GM10266 (cell line): ENCODE measurements around the gene SCLY.
"Not testable (repeated sequence)": the region's sequence is repeated elsewhere in the genome, so short reads cannot be mapped to it uniquely, and the experiment has no call there.

ENCODE experiments used
- DNase-seq: peaks from one replicate; pipeline ENCODE4 v3.0.0; 2012; ENCODE audit errors: extremely low spot score
- TF ChIP-seq, protein P1 (sequence below): IDR thresholded peaks from 2 replicates; pipeline ENCODE4 v1.5.1; 2012; ENCODE audit warnings: mild to moderate bottlenecking, low read depth; ENCODE audit not compliant: control insufficient read depth, insufficient read depth; ENCODE audit errors: missing control alignments

Gene SCLY

DNA sequence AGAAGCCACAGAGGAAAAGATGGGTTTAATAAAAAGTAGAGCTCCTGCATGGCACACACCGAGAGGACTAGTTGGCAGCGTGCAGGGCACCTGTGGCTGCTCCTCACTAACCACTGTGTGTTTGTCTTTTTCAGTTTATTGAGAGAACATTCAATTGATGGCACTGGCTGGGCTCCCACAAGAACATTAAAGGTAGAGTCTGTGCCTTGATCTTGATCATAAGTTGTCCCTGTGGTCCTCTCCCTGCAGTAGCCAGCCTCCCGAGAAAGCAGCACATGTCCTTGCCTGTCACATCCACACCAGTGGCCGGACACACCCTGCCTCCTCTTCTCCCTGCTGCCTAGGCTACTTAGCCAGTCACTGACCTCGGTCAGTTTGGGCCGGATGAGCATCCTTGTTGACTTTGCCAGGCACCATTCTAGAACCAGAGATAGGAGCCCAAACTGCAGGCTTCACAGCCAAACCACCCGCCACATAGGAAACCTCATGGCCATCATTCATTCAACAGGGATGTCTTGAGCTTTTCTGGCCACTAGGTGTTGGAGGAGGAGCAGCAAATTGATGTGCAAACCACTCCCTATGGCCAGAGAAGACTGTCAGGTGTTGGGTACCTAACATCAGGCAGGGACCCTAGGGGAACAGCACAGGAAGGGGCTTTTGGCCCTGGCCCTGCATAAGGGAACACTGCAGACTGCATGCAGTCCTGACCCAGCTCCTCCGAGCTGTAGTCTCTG, 30.2 kb upstream of the SCLY start:
- no peak for DNase-seq
- TF ChIP-seq, protein P1, sequence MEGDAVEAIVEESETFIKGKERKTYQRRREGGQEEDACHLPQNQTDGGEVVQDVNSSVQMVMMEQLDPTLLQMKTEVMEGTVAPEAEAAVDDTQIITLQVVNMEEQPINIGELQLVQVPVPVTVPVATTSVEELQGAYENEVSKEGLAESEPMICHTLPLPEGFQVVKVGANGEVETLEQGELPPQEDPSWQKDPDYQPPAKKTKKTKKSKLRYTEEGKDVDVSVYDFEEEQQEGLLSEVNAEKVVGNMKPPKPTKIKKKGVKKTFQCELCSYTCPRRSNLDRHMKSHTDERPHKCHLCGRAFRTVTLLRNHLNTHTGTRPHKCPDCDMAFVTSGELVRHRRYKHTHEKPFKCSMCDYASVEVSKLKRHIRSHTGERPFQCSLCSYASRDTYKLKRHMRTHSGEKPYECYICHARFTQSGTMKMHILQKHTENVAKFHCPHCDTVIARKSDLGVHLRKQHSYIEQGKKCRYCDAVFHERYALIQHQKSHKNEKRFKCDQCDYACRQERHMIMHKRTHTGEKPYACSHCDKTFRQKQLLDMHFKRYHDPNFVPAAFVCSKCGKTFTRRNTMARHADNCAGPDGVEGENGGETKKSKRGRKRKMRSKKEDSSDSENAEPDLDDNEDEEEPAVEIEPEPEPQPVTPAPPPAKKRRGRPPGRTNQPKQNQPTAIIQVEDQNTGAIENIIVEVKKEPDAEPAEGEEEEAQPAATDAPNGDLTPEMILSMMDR = no peak

DNA sequence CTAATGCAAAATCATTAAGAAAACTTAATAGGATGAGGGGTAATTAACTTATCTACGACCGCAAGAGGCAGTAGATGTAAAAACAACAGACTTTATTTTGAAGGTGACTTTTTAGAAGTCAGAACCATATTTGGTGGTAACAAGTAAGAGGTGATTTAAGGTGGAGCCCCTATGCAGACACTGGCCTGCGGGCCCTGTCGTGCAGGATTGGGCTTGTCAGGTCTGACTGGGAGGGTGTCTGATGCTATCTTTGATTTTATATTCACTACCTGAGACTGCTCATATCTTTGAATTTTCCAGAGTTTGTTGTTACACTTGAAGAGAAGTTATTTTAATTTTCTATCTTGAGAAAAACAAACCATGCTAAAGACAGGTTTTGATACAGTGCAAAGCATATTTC, 29.1 kb upstream of the SCLY start:
- TF ChIP-seq, protein P1 = no peak
- DNase-seq = no peak

DNA sequence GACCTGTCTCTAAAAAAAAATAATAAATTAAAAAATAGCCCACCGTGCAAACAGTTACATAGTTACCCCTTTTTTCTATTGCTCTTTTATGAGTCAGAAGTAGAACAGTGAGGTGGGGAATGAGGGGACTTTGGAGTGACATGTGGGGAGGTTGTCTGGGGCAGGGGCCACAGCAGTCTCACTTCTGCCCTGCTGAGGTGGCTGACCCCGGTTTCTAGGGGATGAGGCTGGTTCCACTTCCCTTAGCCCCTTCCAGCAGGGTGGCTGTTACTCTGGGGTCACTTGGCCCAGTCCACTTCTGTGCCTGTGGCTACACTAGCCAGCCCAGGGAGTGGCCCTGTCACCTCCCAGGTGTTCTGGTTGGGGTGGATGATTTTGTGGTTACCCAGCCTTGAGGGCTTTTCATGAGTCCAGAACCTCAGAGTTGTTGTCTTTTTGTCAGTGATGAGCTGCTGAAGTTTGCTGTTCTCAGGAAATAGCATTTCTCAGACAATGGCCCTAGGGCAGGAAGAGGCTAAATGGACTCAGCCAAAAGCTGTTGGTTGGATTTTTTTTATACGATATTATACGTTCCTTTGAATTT, 28.0 kb upstream of the SCLY start:
- DNase-seq = peak; percentile 32
- TF ChIP-seq, protein P1 = no peak

DNA sequence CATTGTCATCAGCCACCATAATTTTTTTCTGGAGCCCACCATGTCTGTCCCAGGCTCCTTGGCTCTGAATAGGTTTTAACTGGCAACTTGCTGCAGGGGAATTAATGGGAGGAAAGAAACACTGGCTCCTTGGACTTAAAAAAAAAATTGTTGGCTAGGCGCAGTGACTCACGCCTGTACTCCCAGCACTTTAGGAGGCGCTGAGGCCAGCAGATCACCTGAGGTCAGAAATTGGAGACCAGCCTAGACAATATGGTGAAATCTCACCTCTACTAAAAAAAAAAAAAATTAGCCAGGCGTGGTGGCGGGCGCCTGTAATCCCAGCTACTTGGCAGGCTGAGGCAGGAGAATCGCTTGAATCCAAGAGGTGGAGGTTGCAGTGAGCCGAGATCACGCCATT, 26.8 kb upstream of the SCLY start:
- not testable (repeated sequence) for DNase-seq

DNA sequence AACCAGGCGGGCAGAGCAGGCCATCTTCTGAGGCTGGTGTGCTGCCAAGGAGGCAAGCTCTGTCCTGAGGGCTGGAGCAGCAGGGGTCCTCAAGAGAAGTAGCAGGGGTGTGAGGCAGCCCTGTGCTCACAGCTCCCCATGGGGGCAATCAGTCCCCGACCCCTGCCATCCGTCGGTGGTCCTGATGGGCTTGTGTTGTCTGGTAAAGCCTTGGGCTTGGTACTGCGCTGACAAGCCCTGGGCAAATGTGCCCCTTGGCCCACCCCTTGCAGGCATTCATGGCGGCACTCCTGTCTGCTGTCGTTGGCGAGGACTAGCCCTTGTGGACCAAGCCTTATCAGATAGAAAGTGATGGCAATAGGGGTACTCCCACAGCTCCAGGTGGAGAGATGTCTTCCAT, 22.6 kb upstream of the SCLY start:
- DNase-seq = no peak
- TF ChIP-seq, protein P1 = no peak

DNA sequence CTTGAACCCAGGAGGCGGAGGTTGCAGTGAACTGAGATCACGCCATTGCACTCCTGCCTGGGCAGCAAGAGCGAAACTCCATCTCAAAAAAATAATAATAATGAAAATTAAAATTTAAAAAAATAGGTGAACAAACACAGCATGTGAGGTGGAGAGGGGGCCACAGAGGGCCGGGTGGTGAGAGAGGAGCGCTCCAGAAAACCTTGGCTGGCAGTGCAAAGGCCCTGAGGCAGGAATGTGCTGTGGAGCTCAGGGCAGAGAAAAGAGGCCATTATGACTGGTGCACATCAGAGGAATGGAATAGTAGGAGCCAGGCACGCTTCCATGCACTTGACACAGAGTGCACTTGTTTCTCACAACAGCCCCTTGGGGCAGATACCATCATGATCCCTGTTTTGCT, 21.6 kb upstream of the SCLY start:
- DNase-seq = no peak
- TF ChIP-seq, protein P1 = no peak

DNA sequence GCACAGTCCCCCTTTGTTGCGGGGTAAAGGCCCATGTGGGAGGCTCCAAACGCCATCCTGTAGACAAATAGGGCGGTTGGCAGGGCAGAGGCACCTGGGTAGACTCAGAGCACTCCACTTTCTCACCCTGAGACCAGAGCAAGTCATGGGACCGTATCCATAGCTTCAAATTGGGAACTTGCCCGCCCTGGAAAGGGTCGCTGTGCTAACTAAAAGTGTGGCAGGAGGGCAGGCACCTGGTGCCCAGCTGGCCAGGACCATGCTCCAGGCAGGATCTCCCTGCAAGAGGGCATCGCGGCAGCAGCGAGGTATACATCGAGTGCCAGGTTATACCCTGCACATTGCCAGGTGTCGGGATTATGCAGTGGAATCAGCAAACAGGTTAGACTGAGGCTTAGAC, 20.8 kb upstream of the SCLY start:
- TF ChIP-seq, protein P1 = no peak

More for the DNA sequence above, 20.8 kb upstream of the SCLY start:
- no peak for DNase-seq
